ENCODE results near the gene SLC22A3. TPM values are rescaled to one million over a fixed set of nuclear protein-coding genes. Genes with fewer than 3 reads are reported as not detected.

SLC22A3 gene
- total and polyA plus RNA-seq, 2 of the 13 experiments (the other 11 are each of a cell fraction or from before 2014, with no cell fraction given), result 12.0 to 31.5 TPM

DNA sequence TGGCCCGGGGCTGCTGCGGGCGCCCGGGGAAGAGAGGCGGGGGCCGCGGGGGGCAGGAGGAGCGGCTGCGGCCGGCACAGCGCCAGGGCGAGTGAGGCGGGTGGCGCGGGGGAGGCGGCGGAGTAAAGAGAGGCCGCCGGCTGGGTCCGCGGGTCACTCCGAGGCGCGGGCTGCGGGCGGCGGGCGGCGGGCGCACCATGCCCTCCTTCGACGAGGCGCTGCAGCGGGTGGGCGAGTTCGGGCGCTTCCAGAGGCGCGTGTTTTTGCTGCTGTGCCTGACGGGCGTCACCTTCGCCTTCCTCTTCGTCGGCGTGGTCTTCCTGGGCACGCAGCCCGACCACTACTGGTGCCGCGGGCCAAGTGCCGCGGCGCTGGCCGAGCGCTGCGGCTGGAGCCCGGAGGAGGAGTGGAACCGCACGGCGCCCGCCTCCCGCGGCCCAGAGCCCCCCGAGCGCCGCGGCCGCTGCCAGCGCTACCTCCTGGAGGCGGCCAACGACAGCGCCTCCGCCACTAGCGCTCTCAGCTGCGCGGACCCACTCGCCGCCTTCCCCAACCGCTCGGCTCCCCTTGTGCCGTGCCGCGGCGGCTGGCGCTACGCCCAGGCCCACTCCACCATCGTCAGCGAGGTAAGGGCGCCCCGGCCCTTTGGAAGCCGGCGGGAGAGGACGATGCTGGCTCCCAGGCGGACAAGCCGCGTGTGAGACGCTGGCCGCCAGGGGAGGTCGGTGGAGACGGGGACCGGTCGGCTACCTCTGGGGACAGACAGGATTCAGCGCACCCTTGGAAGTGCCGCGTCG, at the start of gene SLC22A3 (continued):
- no peak for TF ChIP-seq ZNF703 (CRISPR knock-in tag; IDR thresholded peaks at IDR 0.05; ENCODE audit: borderline replicate concordance)
- TF ChIP-seq PCBP1 (IDR thresholded peaks at IDR 0.05; ENCODE audit: borderline replicate concordance, low read depth, low read length), result no peak
- TF ChIP-seq, protein P1, sequence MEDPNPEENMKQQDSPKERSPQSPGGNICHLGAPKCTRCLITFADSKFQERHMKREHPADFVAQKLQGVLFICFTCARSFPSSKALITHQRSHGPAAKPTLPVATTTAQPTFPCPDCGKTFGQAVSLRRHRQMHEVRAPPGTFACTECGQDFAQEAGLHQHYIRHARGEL (CRISPR knock-in tag; IDR thresholded peaks at IDR 0.05), result peak; percentile 23; the same call in 1 of the 2 replicates
- TF ChIP-seq, protein P2, sequence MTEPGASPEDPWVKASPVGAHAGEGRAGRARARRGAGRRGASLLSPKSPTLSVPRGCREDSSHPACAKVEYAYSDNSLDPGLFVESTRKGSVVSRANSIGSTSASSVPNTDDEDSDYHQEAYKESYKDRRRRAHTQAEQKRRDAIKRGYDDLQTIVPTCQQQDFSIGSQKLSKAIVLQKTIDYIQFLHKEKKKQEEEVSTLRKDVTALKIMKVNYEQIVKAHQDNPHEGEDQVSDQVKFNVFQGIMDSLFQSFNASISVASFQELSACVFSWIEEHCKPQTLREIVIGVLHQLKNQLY (CRISPR knock-in tag; IDR thresholded peaks at IDR 0.05), result no peak
- TF ChIP-seq CBX2 (IDR thresholded peaks at IDR 0.05; ENCODE audit: low read depth, low read length), result no peak
- TF ChIP-seq CBX2 (CRISPR knock-in tag; IDR thresholded peaks at IDR 0.05; ENCODE audit: low read depth), result no peak
- TF ChIP-seq, protein P3, sequence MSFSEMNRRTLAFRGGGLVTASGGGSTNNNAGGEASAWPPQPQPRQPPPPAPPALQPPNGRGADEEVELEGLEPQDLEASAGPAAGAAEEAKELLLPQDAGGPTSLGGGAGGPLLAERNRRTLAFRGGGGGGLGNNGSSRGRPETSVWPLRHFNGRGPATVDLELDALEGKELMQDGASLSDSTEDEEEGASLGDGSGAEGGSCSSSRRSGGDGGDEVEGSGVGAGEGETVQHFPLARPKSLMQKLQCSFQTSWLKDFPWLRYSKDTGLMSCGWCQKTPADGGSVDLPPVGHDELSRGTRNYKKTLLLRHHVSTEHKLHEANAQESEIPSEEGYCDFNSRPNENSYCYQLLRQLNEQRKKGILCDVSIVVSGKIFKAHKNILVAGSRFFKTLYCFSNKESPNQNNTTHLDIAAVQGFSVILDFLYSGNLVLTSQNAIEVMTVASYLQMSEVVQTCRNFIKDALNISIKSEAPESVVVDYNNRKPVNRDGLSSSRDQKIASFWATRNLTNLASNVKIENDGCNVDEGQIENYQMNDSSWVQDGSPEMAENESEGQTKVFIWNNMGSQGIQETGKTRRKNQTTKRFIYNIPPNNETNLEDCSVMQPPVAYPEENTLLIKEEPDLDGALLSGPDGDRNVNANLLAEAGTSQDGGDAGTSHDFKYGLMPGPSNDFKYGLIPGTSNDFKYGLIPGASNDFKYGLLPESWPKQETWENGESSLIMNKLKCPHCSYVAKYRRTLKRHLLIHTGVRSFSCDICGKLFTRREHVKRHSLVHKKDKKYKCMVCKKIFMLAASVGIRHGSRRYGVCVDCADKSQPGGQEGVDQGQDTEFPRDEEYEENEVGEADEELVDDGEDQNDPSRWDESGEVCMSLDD (CRISPR knock-in tag; IDR thresholded peaks at IDR 0.05; ENCODE audit: borderline replicate concordance), result no peak
- TF ChIP-seq RELA (CRISPR knock-in tag; IDR thresholded peaks at IDR 0.05), result no peak
- TF ChIP-seq ZNF790 (CRISPR knock-in tag; IDR thresholded peaks at IDR 0.05; ENCODE audit: borderline replicate concordance), result peak; percentile 26; the same call in 1 of the 2 replicates
- peak; percentile 96 for TF ChIP-seq HNRNPLL (IDR thresholded peaks at IDR 0.05; ENCODE audit: low read depth, low read length, poor library complexity, severe bottlenecking)
- no peak; the same call in 1 of the 2 replicates for TF ChIP-seq ZNF143 (CRISPR knock-in tag; IDR thresholded peaks at IDR 0.05)
- no peak for TF ChIP-seq ZNF792 (CRISPR knock-in tag; IDR thresholded peaks at IDR 0.05)
- TF ChIP-seq ISX (CRISPR knock-in tag; conservative IDR thresholded peaks at IDR 0.05), result no peak
- TF ChIP-seq SP2 (CRISPR knock-in tag; IDR thresholded peaks at IDR 0.05), result 0 out of 2 replicates have a peak, but pooled peaks have one; percentile 29
- peak; percentile 34; the same call in 1 of the 2 replicates for TF ChIP-seq ZNF670 (CRISPR knock-in tag; IDR thresholded peaks at IDR 0.05; ENCODE audit: borderline replicate concordance)
- TF ChIP-seq ZFP37 (CRISPR knock-in tag; IDR thresholded peaks at IDR 0.05; ENCODE audit: borderline replicate concordance), result no peak
- 0 out of 2 replicates have a peak, but pooled peaks have one; percentile 34 for TF ChIP-seq EEA1 (CRISPR knock-in tag; IDR thresholded peaks at IDR 0.05; ENCODE audit: borderline replicate concordance)
- TF ChIP-seq, protein P4, sequence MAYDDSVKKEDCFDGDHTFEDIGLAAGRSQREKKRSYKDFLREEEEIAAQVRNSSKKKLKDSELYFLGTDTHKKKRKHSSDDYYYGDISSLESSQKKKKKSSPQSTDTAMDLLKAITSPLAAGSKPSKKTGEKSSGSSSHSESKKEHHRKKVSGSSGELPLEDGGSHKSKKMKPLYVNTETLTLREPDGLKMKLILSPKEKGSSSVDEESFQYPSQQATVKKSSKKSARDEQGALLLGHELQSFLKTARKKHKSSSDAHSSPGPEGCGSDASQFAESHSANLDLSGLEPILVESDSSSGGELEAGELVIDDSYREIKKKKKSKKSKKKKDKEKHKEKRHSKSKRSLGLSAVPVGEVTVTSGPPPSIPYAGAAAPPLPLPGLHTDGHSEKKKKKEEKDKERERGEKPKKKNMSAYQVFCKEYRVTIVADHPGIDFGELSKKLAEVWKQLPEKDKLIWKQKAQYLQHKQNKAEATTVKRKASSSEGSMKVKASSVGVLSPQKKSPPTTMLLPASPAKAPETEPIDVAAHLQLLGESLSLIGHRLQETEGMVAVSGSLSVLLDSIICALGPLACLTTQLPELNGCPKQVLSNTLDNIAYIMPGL (CRISPR knock-in tag; IDR thresholded peaks at IDR 0.05; ENCODE audit: borderline replicate concordance in 1 of 2, low read depth in 1 of 2), result peak; percentile 49 to 75; a peak in 3 of 4 replicates
- no peak for TF ChIP-seq MXD4 (CRISPR knock-in tag; IDR thresholded peaks at IDR 0.05)
- no peak for TF ChIP-seq TP53 (CRISPR knock-in tag; conservative IDR thresholded peaks at IDR 0.05)
- TF ChIP-seq RFX5 (IDR thresholded peaks at IDR 0.05; ENCODE audit: low read depth, low read length), result no peak
- no peak for TF ChIP-seq DPF2 (CRISPR knock-in tag; IDR thresholded peaks at IDR 0.05; ENCODE audit: borderline replicate concordance, low read depth)
- no peak for TF ChIP-seq MZF1 (CRISPR knock-in tag; IDR thresholded peaks at IDR 0.05; ENCODE audit: borderline replicate concordance)
- TF ChIP-seq PHF21A (CRISPR knock-in tag; IDR thresholded peaks at IDR 0.05), result 0 out of 2 replicates have a peak, but pooled peaks have one; percentile 41
- TF ChIP-seq HDAC2 (CRISPR knock-in tag; IDR thresholded peaks at IDR 0.05), result no peak

Measured in HepG2 (cell line).